ENCODE results near the gene NECAB3.
"Not testable (repeated sequence)": the region's sequence is repeated elsewhere in the genome, so short reads cannot be mapped to it uniquely, and the experiment has no call there.

The NECAB3 gene

DNA sequence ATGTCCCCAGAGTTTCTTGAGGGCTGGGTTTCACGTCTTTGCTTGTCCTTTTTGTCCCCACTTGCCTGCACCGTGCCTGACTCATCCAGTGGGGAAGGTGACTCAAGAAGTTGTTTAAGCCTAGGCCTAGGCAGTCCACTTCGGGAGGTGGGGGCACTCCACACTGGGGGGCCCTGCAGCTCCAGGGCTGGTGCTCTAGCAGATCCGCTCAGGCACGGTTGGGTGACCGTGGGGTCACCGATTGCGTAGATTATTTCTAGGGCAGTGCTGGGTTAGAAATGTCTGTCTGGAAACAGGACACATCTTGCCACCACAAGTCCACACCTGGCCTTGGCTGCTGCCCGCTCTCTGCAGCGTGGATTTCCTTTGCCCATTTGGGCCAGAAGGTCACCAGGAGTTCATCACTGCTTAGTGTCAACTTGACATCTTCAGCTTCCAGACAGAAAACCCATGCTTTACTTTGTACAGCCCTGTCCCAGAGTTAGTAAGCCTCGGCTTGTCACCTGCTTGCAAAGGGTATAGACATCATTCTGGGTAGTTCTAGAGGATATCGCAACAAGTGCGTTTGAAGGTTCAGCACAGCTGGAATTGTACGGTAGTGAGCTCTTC, 25.7 kb downstream of the NECAB3 start:
- DNase-seq, result no peak

- DNase-seq, result peak; percentile 39
Observed at GRCh38 chr20:33647603-33648395, 26.4 kb downstream of the NECAB3 start.

DNA sequence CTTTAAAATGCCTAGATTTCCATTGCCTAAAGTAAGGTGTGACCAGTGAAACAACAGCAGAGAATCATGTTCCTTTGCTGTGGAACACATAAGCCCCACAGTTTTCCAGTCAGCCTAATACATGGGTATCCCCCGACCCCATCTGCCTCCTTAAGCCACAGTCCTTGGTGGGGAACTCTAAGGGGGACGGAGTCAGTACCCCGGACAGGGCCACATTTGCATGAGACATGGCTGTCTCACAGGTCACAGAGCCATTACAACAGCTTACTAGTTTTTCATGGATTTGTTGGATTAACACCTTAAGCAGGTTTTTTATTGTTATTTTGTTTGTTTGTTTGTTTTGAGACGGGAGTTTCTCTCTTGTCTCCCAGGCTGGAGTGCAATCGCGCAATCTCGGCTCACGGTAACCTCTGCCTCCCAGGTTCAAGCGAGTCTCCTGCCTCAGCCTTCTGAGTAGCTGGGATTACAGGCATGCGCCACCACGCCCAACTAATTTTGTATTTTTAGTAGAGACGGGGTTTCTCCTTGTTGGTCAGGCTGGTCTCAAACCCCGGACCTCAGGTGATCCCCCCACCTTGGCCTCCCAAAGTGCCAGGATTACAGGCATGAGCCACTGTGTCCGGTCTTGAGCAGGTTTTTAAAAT, 27.1 kb downstream of the NECAB3 start:
- not testable (repeated sequence) for DNase-seq

- no peak for DNase-seq
Observed at GRCh38 chr20:33646191-33646590, 28.0 kb downstream of the NECAB3 start.

DNA sequence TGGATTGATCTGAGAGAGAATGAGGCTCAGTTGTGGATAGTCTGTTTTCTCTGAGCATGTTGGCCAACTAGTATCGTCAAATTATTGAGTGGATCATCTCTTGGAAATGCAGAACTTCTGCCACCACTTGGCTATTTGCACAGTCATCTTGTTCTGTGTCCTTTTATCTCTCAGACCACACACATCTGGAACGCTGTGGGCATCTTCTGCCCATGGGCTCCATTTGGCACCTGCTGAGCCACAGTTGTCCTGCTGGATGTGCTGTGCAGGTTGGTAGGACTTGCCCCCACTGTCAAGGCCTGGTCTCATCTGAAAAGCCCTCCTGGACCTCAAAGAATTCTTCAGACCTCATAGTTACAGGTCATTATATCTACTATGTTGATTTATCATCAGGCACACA, 28.8 kb downstream of the NECAB3 start:
- DNase-seq, result no peak

DNA sequence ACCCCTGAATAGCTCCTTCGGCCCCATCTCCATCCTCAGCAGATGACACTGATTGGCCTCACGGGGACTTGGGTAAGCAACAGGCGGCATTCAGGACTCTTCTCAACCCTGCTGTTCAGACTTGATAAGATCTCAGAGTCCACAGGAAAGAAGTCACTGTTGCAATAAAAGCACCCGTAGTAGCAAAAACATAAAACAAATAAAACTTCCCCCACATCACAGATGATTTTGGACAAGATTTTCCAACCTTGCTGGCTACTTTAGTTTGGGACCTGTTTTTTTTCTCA, 29.2 kb downstream of the NECAB3 start:
- DNase-seq, result no peak

DNA sequence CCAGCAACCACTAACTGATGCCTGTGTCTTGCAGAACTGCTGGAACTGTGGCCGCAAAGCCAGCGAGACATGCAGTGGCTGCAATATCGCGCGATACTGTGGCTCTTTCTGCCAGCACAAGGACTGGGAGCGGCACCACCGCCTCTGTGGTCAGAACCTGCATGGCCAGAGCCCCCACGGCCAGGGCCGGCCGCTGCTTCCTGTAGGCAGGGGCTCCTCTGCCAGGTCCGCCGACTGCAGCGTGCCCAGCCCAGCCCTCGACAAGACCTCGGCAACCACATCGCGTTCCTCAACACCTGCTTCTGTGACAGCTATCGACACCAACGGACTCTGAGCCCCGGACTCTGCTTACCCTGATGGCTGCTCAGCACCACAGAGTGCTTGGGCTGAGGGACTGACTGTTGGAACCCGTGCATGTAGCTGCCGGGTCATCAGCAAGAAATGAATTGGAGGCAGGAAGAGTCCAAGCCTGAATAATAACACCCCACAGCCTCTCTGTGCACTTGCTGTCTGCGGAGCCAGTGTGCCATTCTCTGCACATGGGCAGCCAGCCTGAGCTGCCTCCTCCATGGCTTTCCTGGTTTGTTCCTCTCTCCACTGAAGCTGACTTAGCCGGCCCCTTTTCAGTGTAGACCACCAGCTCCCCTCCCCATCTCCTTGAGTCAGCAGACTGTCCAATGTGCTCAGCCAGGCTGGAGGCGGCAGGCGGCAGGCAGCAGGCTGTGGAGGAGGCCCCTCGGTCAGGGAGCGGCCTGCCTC, 29.7 kb downstream of the NECAB3 start:
- DNase-seq, result no peak

DNA sequence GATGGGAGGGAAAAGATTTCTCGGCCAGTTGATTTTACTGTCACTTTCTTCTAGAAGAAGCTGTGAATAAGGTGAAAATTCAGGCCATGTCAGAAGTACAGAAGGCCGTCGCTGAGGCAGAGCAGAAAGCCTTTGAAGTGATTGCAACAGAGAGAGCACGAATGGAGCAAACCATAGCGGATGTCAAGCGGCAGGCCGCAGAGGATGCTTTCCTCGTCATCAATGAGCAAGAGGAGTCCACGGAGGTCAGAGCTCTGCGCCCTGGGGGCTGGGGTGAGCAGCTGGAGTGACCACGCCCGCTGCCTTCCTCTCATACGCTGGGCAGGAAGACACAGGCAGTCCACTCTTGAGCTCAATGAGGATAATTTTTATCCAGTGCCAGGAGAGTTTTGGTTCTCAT, 33.9 kb downstream of the NECAB3 start:
- no peak for DNase-seq

- DNase-seq, result no peak
Observed at GRCh38 chr20:33636776-33637175, 37.5 kb downstream of the NECAB3 start.

DNA sequence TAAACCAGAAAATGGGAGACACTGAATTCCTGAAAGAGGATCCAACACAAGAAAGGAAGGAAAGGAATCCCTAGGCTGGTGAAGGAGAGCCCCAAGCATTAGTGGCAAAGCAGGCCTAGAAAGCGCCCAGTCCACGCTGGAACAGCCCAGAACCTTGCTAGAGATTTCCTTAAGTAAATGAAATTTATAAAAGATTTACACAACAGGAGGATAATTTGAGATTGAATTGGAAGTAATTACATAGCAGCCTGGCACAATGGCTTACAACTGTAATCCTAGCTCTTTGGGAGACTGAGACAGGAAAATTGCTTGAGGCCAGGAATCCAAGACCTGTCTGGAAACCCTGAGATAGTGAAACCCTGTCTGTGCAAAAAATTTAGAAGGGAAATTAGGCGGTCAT, 38.9 kb downstream of the NECAB3 start:
- no peak for DNase-seq

DNA sequence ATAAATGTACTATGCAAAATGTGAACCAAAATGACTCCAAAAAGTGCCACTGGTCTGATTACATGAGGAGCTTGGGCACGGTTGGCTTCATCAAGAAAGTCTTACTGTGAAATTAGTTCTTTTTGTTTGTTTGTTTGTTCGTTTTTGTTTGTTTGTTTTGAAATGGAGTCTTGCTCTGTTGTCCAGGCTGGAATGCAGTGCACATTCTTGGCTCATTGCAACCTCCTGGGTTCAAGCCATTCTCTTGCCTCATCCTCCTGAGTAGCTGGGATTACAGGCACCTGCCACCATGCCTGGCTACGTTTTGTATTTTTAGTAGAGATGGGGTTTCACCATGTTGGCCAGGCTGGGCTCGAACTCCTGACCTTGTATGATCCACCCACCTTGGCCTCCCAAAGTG, 42.3 kb downstream of the NECAB3 start:
- DNase-seq, result not testable (repeated sequence)

GRCh38 chr20:33630507-33630906, 43.7 kb downstream of the NECAB3 start:
- DNase-seq, result no peak

GRCh38 chr20:33629979-33630378, 44.2 kb downstream of the NECAB3 start:
- no peak for DNase-seq

DNA sequence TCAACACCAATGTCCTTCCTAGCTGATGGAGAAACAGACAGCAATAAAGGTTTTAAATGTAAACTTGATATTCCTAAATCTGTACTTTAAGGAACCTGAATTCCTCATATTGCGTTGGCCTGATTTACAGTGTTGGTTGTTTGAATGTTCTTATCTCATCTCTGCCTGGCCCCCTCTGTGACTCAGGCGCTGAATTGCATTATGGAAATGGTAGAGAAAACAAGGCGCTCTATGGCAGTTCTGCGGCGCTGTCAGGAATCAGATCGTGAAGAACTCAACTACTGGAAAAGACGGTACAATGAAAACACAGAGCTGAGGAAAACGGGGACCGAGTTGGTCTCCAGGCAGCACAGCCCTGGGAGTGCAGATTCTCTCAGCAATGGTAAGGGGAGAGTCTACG, 44.7 kb downstream of the NECAB3 start:
- DNase-seq, result no peak

DNA sequence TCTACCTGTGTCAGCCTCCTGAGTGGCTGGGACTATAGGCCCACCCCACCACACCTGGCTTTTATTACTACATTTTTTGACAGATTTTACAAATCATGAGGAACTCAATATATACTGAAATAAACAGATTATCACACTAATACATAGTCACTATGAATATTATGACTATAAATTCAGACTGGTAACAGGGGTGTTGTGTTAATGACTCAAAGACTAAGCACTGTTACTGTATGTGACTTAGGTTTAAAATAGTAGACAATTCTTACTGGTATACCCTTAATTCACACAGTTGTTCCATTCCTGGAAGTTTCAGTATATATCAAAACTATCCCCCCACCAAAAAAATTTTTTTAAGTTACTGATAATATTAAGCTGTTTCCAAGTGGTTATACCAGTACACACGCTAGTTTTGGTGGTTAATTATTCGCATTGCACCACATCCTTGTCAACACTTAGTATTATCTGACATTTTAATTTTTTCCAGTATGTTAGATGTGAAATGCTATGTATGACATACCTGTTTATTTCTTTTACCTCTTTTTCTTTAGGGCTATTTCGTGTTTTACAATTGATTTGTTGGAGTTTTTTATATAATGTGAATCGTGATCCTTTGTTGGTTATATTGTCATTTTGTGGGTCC, 46.5 kb downstream of the NECAB3 start:
- DNase-seq, result no peak

DNA sequence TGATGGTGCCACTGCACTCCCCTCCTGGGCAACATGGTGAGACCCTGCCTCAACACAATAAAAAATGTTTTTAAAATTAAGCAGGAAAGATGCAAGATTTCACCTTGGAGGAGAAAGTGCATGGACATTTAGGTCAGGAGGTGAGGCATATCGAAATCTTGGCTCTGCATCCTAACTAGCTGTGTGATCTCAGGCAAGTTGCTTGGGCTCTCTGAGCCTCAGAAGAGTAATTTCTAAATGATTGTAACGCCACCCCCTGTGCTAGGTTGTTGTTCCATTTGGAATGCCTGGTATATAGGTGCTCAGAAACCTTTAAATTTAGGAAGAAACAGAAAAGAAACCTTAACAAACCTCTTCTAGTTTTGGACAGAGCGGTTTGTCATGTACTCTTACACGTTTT, 48.0 kb downstream of the NECAB3 start:
- no peak for DNase-seq

DNA sequence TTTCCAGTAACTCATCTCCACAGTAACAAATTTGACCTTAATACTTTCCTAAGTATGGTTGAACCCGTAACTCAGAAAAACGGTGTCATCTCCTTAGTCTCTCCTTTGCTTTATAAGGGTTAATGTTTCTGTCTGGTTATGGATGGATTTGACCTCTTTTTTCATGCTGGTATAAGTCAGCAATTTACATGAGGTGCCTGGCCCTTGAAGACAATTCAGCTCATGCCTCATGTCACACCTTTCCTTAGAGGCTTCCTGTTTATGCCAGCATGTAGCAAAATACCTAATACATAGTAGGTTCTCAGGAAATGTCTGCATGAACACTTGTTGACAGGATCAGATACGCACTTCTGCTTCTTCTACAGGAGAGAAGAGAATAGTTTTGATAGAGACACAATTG, 49.8 kb downstream of the NECAB3 start:
- DNase-seq, result no peak

GRCh38 chr20:33622705-33623365, 51.4 kb downstream of the NECAB3 start:
- no peak for DNase-seq

GRCh38 chr20:33621717-33622400, 52.4 kb downstream of the NECAB3 start:
- no peak for DNase-seq

GRCh38 chr20:33612001-33612400, 62.2 kb downstream of the NECAB3 start:
- no peak for DNase-seq

- DNase-seq, result no peak
Observed at GRCh38 chr20:33611106-33611505, 63.1 kb downstream of the NECAB3 start.

- DNase-seq, result no peak
Observed at GRCh38 chr20:33609504-33609903, 64.7 kb downstream of the NECAB3 start.
